ENCODE data around the gene ZFAND3. TPM values are rescaled to one million over a fixed set of nuclear protein-coding genes. Genes with fewer than 3 reads are reported as not detected.
A peak's percentile ranks its signal among the peaks of the same experiment; 100 is the strongest.

Gene ZFAND3
- total and polyA plus RNA-seq, 2 of the 4 experiments (the other 2 are of a cell fraction), result 10.9 to 26.7 TPM

DNA sequence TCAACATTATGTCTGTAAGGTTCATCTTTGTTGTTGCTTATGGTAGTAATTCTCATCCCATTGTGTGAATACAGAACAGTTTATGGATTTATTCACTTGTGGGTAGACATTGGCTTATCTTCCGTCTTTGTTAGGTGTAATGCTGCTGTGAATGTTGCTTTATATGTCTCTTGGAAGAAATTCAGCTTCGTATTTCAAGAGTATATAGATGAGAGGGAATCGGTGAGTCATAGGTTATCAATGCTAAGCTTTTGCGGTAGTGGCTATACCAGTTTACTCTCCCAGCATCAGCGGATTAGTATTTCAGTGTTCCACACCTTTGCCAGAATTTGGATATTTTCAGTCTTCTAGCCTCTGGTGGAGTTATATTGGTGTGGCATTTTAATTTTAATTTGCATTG, 77.8 kb downstream of the ZFAND3 start:
- Histone ChIP-seq H4K91ac (ENCODE audit: insufficient read depth, low read depth, low read length) (no peak overlapping the region), H3K56ac (ENCODE audit: extremely low read depth, insufficient read depth, low read length) (no peak overlapping the region), H3K27me3 (ENCODE audit: control insufficient read depth, insufficient read depth, low read length) (no peaks in the 10 kb centered on the region), H3K27ac (ENCODE audit: insufficient read depth, low read length) (no peak overlapping the region), H2AK5ac (ENCODE audit: low read depth, low read length) (no peak overlapping the region), H3K79me1 (ENCODE audit: low read depth in 1 of 2, low read length in 2 of 2) (peaks cover 17 to 71% of the 10 kb centered on the region in 2 experiments; a peak in 3 of 4 replicates), H2BK20ac (ENCODE audit: low read depth, low read length) (no peak overlapping the region), H3K4ac (ENCODE audit: low read depth, low read length) (no peak overlapping the region), H3K18ac (ENCODE audit: low read depth, low read length) (no peak overlapping the region), H3K4me3 (ENCODE audit: insufficient read depth, low read depth, low read length) (no peak overlapping the region), H2BK120ac (ENCODE audit: low read depth, low read length) (no peak overlapping the region), H3K14ac (replicated peaks; ENCODE audit: low read depth, low read length) (no peak overlapping the region), H4K5ac (ENCODE audit: low read depth, low read length) (no peak overlapping the region), H4K8ac (ENCODE audit: low read depth in 2 of 2, low read length in 2 of 2) (no peak overlapping the region), H4K20me1 (ENCODE audit: insufficient read depth, low read length) (peaks cover 72% of the 10 kb centered on the region), H3K4me2 (ENCODE audit: low read depth, low read length) (peak overlapping the region; percentile 10; the same call in 1 of the 2 replicates), H3K9ac (ENCODE audit: low read depth, low read length) (no peak overlapping the region), H2BK5ac (ENCODE audit: low read depth, low read length, poor library complexity, severe bottlenecking) (no peak overlapping the region), H3K36me3 (ENCODE audit: control insufficient read depth, insufficient read depth, low read length) (no peaks in the 10 kb centered on the region), H2BK15ac (ENCODE audit: low read depth, low read length) (no peak overlapping the region), H3K9me1 (ENCODE audit: insufficient read depth, low read length) (peaks cover 13% of the 10 kb centered on the region), H2AK9ac (replicated peaks; ENCODE audit: low read depth, low read length, poor library complexity) (no peak overlapping the region), H3K9me3 (ENCODE audit: control insufficient read depth, insufficient read depth, low read length) (no peaks in the 10 kb centered on the region), H3K4me1 (ENCODE audit: control insufficient read depth, insufficient read depth, low read length) (no peaks in the 10 kb centered on the region), H2AFZ (replicated peaks; ENCODE audit: low read length, poor library complexity) (no peak overlapping the region), H3K23ac (ENCODE audit: low read depth, low read length) (no peak overlapping the region)
- intact Hi-C loops (cut with micrococcal nuclease) (no loop called here), dilution Hi-C loops (cut with HindIII; ENCODE audit: low sequenced_read_pairs, unreplicated experiment) (no loop called here), in situ Hi-C loops (cut with MboI; ENCODE audit: low sequenced_read_pairs) (no loop called here)
- DNase-seq (peak; percentile 60), ATAC-seq (ENCODE audit: low read depth) (no peak)
- ChIA-PET POLR2A (ENCODE audit: unreplicated experiment) (no interaction called here), CTCF (interaction anchor here (1.2 kb wide), 1 partner anchor 205 kb away, joined by 3 read pairs; no protein-coding TSS in a partner anchor)
- TF ChIP-seq FOS (IDR thresholded peaks at IDR 0.05; ENCODE audit: low read depth, low read length) (no peak), MAFK (IDR thresholded peaks at IDR 0.05; ENCODE audit: low read depth, low read length) (no peak), BHLHE40 (IDR thresholded peaks at IDR 0.05; ENCODE audit: low read depth, low read length) (no peak)
- WGBS, 2 experiments (ENCODE audit: extremely low coverage in 2 of 2, insufficient read length in 1 of 2), result 100% methylated on average over 2 of the region's 5 CpGs; no CpG with 5 or more reads in 1 of the 2 experiments
- no TSS peak for BruUV-seq (replicated peaks)

Measured in IMR-90 (cell line).